NCI-H2196 (cell line): ENCODE results near the gene CBR4.

ENCODE experiments used
- DNase-seq: peaks from one replicate; lab custom pipeline; 2025; ENCODE audit not compliant: unreplicated experiment; lab: John Stamatoyannopoulos, UW

The CBR4 gene

GRCh38 chr4:169010125-169011023, at the start of gene CBR4:
Gene CBR4 (minus strand): TSS chr4:169010255. CDS start chr4:169010089, 166 bp downstream.
- DNase-seq, result peak; percentile 84

- DNase-seq, result no peak
Observed at GRCh38 chr4:169059306-169060211, 49.5 kb upstream of the CBR4 start.

GRCh38 chr4:169058312-169058711, 48.3 kb upstream of the CBR4 start:
- no peak for DNase-seq

- DNase-seq, result no peak
Observed at GRCh38 chr4:169054879-169055278, 44.8 kb upstream of the CBR4 start.

- DNase-seq, result no peak
Observed at GRCh38 chr4:169052594-169052945, 42.5 kb upstream of the CBR4 start.

GRCh38 chr4:169051761-169052593, 41.9 kb upstream of the CBR4 start:
- DNase-seq, result no peak

- no peak for DNase-seq
Observed at GRCh38 chr4:169050881-169051760, 41.1 kb upstream of the CBR4 start.

- DNase-seq, result no peak
Observed at GRCh38 chr4:169050284-169050683, 40.2 kb upstream of the CBR4 start.

GRCh38 chr4:169048868-169049414, 38.9 kb upstream of the CBR4 start:
- no peak for DNase-seq

GRCh38 chr4:169047956-169048355, 37.9 kb upstream of the CBR4 start:
- no peak for DNase-seq

- DNase-seq, result no peak
Observed at GRCh38 chr4:169045862-169046584, 36.0 kb upstream of the CBR4 start.

- DNase-seq, result no peak
Observed at GRCh38 chr4:169044714-169045447, 34.8 kb upstream of the CBR4 start.

- no peak for DNase-seq
Observed at GRCh38 chr4:169042608-169043007, 32.6 kb upstream of the CBR4 start.

GRCh38 chr4:169040559-169041261, 30.7 kb upstream of the CBR4 start:
- no peak for DNase-seq

GRCh38 chr4:169039251-169039954, 29.3 kb upstream of the CBR4 start:
- DNase-seq, result no peak

- DNase-seq, result no peak
Observed at GRCh38 chr4:169037506-169037905, 27.5 kb upstream of the CBR4 start.
